Thyroid gland (tissue), 4 donors: Measurements from ENCODE around the gene SLC24A3.

Source experiments
- CTCF ChIP-seq, 6 experiments: fragments of 200-600 bp in 3 of 6; fragments of 450-650 bp in 3 of 6; sonication (generic) in 3 of 6; IDR thresholded peaks; one replicate each; pipeline ENCODE4 v1.5.1; 2016 to 2019; ENCODE audit warnings: antibody characterized with exemption in 6 of 6, mild to moderate bottlenecking in 2 of 6, inconsistent platforms in 1 of 6, moderate library complexity in 1 of 6
- POLR2A ChIP-seq, 2 donors: fragments of 450-650 bp; IDR thresholded peaks; one replicate each; pipeline ENCODE4 v1.6.1; 2017; ENCODE audit warnings: antibody characterized with exemption in 2 of 2, mild to moderate bottlenecking in 2 of 2, moderate library complexity in 1 of 2

GRCh38 chr20:19492687-19493336, 280.4 kb downstream of the SLC24A3 start:
- TF ChIP-seq POLR2A (IDR thresholded peaks at IDR 0.05) (no peak), CTCF (IDR thresholded peaks at IDR 0.05) (no peak)
